NB4 (cell line): ENCODE data around the gene NEU4.
A peak's percentile ranks its signal among the peaks of the same experiment; 100 is the strongest.

ENCODE experiments used
- DNase-seq: peaks from one replicate; pipeline ENCODE4 v3.0.0; 2010; ENCODE audit warnings: low read depth
- H3K4me3 ChIP-seq: one replicate; pipeline ENCODE4 v1.5.1; 2011; ENCODE audit warnings: mild to moderate bottlenecking, low read depth, low read length, moderate library complexity
- CTCF ChIP-seq: IDR thresholded peaks from one replicate; pipeline ENCODE4 v1.5.1; 2012; ENCODE audit warnings: low read depth, low read length
- MYC ChIP-seq: IDR thresholded peaks from 2 replicates; pipeline ENCODE4 v1.6.1; 2011; ENCODE audit warnings: low read depth, low read length
- POLR2A ChIP-seq: IDR thresholded peaks from 2 replicates; pipeline ENCODE4 v1.6.1; 2011; ENCODE audit warnings: mild to moderate bottlenecking; ENCODE audit not compliant: insufficient read length; ENCODE audit errors: extremely low read depth
- TF ChIP-seq, protein P1 (sequence below): IDR thresholded peaks from 2 replicates; pipeline ENCODE4 v1.6.1; 2011; ENCODE audit warnings: low read depth, low read length

Gene NEU4

GRCh38 chr2:241848761-241849615 is 40.0 kb downstream of the NEU4 start:
- TF ChIP-seq MYC (no peak), CTCF (no peak), POLR2A (no peak)
- TF ChIP-seq, protein P1, sequence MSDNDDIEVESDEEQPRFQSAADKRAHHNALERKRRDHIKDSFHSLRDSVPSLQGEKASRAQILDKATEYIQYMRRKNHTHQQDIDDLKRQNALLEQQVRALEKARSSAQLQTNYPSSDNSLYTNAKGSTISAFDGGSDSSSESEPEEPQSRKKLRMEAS: no peak

DNA sequence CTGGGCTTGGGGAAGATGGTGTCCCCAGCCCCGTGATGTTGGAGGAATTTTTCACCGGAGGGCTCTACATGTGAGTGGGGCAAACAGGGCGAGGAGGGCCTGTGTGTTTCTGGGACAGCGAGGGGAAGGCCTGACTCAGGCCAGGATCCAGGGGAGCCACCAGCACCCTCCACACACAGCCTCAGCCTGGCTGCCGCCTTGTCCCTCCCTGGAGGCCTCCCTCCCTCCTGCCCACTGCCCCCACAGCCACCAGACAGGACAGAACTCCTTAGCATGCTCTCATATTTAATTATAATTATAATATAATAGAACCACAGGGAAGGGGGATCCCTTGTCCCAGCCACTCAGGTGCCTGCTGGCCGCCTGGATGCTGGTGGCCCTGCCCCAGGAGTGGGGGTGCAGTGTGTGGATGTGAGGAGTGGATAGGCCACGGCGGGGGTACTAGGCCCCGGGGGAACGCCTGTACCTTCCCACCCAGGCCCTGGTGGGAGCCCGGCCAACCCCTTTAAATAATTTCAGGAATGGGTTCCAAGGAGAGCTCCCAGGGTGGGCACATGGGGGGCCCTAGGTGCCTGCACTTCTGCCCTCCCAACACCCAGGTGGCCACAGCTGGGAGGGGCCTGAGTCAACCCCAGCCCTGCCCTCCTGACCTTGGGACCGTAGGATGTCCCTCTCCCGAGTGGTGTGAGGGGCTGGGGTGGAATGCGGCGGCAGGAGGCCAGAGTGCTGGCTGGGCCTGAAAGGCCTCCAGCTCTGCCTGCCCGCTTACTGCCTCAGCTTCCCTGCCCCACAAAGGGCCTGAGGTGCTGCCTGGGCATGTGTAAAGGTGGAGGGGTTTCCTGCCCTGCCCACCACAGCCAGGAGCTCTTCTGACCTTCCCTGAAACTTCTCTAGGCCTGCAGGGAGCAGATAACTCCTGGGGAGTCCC is 40.9 kb downstream of the NEU4 start:
- no peak overlapping the region for H3K4me3 ChIP-seq
- no peak for TF ChIP-seq MYC
- TF ChIP-seq POLR2A: no peak
- TF ChIP-seq CTCF: no peak
- TF ChIP-seq, protein P1: no peak
- no peak for DNase-seq

More at GRCh38 chr2:241848761-241849615, 40.0 kb downstream of the NEU4 start:
- H3K4me3 ChIP-seq: no peak overlapping the region
- no peak for DNase-seq

DNA sequence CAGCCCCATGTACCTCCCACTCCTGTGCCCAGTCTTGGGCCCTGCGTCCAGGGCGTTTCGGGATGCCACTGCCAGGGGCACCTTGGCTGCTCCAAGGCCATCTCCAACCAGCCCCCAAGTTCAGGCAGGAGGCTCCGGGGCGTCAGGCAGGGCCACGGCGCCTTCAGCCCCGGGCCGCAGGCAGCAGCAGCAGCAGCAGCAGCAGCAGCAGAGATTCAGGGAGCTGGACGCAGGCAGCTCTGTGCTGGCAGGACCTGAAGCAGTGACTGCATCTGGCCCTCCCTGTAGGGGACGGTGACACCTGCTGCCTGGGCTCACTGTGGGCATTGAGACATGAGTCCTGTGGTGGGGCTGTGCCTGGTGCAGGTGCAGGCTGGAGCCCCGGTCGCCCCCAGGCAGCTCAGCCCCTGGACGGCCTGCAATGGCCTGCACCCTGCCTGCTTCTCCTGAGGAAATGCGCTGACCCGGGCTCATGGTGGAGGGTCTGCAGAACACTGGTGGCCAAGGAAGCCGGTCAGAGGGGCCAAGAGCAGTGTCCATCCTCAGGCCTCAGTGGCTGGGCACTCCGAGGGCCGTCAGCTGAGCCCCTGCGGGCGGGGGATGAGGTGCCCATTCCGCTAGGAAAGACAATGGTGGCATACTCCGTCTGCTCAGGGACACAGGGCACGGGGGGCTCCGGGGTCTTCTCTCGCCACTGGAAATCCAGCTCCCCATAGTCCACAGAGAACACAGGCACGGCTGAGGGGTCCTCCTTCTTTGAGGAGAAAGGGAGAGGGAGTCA is 41.7 kb downstream of the NEU4 start:
- TF ChIP-seq CTCF (no peak), MYC (no peak), POLR2A (no peak)
- TF ChIP-seq, protein P1: no peak
- DNase-seq: peak; percentile 5
- H3K4me3 ChIP-seq: no peak overlapping the region

DNA sequence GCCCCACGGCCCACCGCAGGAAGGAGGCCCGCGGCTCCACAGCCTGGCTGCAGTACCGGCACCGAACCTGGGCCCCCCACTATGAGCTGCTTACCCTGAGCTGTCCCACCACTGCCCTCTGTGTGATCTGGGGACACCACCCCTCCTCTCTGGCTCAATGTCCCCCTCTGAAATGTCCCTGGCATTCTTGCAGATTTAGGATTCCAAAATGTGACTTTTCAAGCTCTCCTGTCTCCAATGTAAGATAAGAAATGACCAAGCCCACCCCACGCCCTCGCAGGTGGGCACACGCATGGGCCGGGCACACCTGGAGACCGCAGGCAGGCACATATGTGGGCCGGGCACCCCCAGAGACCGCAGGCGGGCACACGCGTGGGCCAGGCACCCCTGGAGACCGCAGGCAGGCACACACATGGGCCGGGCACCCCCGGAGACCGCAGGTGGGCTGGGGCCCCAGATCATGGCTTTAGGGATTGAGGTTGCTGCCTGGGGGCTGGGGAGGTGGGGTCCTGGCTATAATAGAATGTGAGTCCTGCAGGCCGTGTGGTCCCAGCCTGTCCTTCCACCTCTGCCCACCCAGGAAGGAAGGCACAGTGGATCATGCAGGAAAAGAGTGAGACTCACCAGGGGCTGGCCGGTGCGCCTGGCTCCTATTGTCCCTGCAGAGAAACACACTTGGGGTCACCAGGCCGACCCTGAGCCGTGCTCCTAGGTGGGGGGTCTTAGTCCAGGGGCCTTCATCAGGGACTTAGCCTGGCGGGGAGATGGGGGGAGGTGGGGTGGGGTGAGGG is 42.5 kb downstream of the NEU4 start:
- TF ChIP-seq CTCF (no peak), POLR2A (no peak), MYC (no peak)
- TF ChIP-seq, protein P1: no peak
- peak; percentile 0 for DNase-seq
- no peak overlapping the region for H3K4me3 ChIP-seq
